GM12872 (cell line): Measurements from ENCODE around the gene NACC2.

Experiments used
- CTCF ChIP-seq: IDR thresholded peaks from 3 replicates; pipeline ENCODE4 v1.5.1; 2011; ENCODE audit warnings: low read depth, mild to moderate bottlenecking, low read length, moderate library complexity; ENCODE audit not compliant: insufficient read depth

NACC2 gene

DNA sequence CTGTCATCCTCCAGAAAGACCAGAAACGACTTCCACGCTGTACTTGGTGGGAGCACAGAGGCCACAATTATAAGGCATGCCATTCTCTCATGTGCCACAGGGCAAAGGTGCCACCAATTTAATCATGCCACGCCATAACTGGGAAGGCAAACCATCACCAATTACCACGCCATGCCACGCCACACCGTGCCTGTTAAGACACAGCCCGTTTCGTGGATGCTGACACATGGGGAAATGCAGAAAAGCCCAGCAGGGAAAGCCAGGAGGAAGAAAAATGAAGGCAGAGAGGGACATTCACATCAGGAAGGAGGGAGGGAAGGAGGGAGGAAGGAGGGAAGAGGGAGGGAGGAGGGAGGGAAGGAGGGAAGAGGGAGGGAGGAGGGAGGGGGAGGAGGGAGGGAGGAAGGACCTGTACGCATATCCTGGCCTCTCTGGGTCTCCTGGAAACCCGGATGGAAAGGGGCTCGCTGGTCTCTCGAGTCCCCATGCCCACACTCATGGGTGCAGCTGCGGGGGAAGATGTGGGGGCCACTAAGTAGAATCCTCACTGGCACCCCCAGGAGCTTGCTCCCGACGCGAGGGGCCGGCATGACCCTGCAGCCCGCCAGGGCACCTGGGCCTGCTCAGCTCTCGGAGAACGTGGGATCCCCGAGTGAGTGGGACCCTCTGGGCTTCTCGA, 72.2 kb downstream of the NACC2 start:
- TF ChIP-seq CTCF: no peak

DNA sequence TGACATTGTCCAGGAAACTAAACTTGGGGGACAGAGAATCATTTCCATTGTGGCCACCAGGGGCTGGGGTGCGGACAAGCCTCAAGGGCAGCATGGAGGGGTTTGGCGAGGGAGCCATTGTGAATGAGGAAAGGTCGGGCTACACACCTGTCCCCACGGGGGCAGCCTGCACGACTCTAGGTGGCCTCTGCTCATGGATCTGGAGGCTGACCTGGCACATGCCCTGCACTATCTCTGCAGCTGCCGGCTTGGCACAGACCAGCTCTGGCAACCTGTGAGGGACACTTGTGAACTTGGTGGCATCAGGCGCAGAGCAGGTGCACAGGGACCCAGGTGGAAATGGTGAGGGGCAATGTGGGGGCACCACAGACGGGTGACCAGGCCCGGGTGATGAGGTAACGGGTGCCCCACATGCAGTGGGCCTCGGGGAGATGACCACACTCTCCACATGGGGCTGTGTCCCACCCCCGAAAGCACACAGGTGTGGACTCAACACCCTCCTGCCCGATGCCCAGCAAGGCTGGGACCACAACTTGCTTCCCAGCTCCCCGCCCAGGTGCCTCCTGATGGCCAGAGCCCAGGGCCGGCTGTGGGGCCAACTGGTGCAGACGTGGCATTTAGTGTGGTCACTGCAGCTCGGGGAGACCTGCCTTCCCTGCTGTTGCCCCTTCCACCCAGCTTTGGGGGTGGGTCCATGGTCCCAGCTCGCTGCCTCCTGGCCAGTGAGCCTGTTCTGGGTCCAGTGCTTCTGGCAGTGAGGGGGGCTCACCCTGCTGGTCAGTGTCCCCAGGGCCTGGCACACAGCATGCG, 73.0 kb downstream of the NACC2 start:
- no peak for TF ChIP-seq CTCF

GRCh38 chr9:136021171-136021871, 73.8 kb downstream of the NACC2 start:
- no peak for TF ChIP-seq CTCF

DNA sequence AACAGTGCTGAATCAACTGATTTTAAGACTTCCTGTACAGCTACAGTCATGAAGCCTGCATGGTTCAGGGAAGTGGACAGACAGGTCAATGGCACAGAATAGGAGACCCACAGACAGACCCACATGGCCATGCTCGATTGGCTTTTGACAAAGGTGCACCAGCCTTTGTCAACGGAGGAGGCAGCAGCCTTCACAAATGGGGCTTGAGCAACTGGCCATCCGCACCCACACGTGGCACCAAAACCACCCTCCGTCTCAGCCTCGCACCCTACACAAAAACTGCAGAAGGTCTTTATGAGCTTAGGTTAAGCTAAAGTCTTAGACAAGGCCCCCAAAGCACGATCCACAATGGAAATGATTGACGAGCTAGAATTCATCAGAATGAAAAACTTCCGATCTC, 74.4 kb downstream of the NACC2 start:
- no peak for TF ChIP-seq CTCF

GRCh38 chr9:136020206-136020605, 74.9 kb downstream of the NACC2 start:
- no peak for TF ChIP-seq CTCF

- no peak for TF ChIP-seq CTCF
These were observed 75.4 kb downstream of the NACC2 start for GRCh38 chr9:136019681-136020060.

DNA sequence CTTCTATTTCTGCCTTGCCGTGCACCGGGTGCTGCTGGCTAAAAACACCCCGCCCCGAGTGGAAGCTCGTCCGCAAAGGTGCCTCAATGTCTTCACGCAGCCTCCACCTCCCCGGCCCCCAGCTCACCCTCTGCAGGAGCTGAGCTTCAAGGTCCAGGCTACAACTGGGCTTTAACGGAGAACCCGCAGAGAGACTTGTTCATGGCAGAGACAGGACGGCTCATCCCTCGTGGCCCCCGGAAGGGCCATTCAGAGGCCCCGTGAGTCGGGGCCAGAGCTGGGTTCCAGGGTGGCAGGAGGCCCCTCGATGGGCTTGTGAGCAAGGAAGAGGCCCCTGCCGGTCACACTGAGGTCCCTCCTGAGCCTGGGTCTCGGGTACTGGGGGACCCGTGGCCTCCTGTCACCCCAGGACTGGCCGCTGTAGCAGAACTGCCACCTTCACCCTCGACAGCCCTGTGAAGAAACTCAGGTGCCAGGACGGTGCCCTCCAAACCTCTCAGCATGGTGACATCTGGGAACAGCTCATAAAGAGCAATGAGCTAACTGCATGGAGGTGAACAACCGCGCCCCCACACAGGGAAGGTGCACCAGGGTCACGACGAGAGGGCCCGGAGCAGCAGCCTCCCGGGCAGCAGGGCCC, 75.9 kb downstream of the NACC2 start:
- no peak for TF ChIP-seq CTCF
